ENCODE measurements around the gene CDKAL1. TPM values are rescaled to one million over a fixed set of nuclear protein-coding genes. Genes with fewer than 3 reads are reported as not detected.

CDKAL1 gene
- total RNA-seq, 6 experiments from 2014 or later: 9.2 to 14.3 (median 11.9) TPM

DNA sequence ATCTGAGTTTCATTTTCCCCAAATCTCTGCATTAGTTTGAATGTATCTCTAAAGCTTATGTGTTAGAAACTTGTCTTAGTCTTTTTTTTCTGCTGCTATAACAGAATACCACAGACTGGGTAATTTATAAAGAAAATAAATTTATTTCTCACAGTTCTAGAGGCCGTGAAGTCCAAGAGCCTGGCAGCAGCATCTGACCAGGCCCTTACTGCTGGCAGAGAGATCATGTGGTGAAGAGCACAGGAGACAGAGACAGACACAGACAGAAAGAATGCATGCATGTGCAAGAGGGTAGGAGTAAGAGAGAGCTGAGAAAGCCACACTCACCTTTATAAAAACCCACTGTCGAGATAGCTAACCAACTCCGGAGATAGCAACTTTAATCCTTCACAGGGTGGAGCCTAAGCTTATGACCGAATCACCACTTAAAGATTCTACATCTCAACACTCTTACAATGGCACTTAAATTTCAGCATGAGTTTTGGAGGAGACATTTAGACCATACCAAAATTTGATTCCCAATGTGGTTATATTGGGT lies 646.6 kb downstream of the CDKAL1 start:
- DNase-seq: no peak
- Mint-ChIP-seq H3K27ac (no peak overlapping the region), H3K27me3 (ENCODE audit: insufficient read depth) (no peaks in the 10 kb centered on the region), H3K36me3 (ENCODE audit: low read depth) (no peaks in the 10 kb centered on the region), H3K9me3 (no peaks in the 10 kb centered on the region), H3K4me3 (no peak overlapping the region), H3K4me1 (ENCODE audit: low read depth) (peaks cover 2% of the 10 kb centered on the region)
- TF ChIP-seq, protein P1, sequence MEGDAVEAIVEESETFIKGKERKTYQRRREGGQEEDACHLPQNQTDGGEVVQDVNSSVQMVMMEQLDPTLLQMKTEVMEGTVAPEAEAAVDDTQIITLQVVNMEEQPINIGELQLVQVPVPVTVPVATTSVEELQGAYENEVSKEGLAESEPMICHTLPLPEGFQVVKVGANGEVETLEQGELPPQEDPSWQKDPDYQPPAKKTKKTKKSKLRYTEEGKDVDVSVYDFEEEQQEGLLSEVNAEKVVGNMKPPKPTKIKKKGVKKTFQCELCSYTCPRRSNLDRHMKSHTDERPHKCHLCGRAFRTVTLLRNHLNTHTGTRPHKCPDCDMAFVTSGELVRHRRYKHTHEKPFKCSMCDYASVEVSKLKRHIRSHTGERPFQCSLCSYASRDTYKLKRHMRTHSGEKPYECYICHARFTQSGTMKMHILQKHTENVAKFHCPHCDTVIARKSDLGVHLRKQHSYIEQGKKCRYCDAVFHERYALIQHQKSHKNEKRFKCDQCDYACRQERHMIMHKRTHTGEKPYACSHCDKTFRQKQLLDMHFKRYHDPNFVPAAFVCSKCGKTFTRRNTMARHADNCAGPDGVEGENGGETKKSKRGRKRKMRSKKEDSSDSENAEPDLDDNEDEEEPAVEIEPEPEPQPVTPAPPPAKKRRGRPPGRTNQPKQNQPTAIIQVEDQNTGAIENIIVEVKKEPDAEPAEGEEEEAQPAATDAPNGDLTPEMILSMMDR (IDR thresholded peaks at IDR 0.05): no peak

DNA sequence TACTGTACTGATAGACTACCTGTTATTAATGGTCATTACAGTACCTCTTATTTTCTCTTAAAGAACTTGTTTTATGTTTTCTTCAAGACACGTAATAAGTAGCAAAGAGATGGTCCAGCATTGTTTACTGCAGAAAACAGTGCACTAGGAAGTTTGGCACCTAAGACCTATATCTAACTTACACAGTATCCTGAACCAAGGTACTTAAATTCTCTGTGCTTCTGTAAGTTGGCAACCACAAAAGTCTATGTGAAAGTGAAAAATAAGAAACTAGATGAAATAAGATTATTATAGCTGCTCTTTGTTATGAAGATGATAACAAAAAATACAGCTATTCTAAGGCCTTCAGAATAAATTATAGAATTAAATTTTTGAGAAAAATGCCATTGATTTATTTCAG lies 647.6 kb downstream of the CDKAL1 start:
- H3K27ac Mint-ChIP-seq: no peak overlapping the region
- H3K4me1 Mint-ChIP-seq (ENCODE audit: low read depth): peaks cover 12% of the 10 kb centered on the region
- TF ChIP-seq, protein P1 (IDR thresholded peaks at IDR 0.05): no peak
- H3K36me3 Mint-ChIP-seq (ENCODE audit: low read depth): no peaks in the 10 kb centered on the region
- H3K27me3 Mint-ChIP-seq (ENCODE audit: insufficient read depth): no peaks in the 10 kb centered on the region
- H3K9me3 Mint-ChIP-seq: no peaks in the 10 kb centered on the region
- DNase-seq: no peak
- no peak overlapping the region for H3K4me3 Mint-ChIP-seq

DNA sequence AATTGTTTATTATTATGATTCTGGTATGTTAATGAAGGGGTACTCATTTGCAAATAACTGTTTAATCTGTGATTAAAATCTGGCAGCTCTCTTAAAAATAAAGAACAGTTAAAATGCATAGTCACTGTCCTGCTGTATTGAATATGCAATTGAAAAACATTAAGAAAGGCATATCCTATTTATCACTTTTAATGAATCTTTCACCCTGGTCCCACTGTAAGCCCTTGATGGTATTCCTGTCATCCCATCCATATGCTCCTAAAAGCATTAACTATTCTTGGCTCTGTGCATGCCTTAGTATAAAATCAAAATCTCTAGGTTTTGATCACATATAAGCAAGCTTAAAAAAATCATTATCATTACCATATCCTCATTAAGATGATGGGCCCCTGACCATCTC lies 648.3 kb downstream of the CDKAL1 start:
- Mint-ChIP-seq H3K27me3 (ENCODE audit: insufficient read depth) (no peaks in the 10 kb centered on the region), H3K27ac (no peak overlapping the region), H3K9me3 (no peaks in the 10 kb centered on the region), H3K4me3 (no peak overlapping the region), H3K36me3 (ENCODE audit: low read depth) (no peaks in the 10 kb centered on the region), H3K4me1 (ENCODE audit: low read depth) (peaks cover 13% of the 10 kb centered on the region)
- TF ChIP-seq, protein P1 (IDR thresholded peaks at IDR 0.05): no peak
- DNase-seq: no peak

DNA sequence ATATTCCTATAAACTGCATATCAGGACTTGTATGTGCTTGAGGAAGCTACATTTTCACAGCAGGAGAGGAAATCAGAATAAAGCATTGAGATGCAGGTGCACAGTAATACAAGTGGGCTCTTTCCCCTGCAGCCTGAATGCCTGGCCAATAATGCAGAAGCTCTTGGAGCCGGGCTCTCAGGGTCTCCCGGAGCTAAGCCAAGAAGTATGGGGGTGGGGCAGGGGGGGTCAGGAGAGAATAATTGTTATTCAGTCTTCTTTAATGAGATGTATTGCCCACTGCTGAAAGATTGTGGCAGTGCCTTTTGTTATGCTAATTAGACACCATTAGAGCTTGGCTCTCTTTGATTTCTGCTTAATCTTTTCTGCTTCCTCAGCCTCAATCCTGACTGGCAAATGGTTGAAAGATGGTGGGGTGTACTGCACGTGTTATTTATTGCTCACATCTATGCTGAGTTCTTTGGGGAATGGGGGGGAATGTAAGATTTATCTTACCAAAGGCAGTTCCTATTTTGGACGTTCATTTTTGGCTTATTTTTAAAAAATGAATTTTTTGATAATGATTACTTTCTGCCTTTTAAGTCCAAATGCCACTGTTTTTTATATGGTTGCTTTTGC lies 651.7 kb downstream of the CDKAL1 start:
- Mint-ChIP-seq H3K27ac (no peak overlapping the region; the same call in 1 of the 2 replicates), H3K4me1 (ENCODE audit: low read depth) (peaks cover 22% of the 10 kb centered on the region)

DNA sequence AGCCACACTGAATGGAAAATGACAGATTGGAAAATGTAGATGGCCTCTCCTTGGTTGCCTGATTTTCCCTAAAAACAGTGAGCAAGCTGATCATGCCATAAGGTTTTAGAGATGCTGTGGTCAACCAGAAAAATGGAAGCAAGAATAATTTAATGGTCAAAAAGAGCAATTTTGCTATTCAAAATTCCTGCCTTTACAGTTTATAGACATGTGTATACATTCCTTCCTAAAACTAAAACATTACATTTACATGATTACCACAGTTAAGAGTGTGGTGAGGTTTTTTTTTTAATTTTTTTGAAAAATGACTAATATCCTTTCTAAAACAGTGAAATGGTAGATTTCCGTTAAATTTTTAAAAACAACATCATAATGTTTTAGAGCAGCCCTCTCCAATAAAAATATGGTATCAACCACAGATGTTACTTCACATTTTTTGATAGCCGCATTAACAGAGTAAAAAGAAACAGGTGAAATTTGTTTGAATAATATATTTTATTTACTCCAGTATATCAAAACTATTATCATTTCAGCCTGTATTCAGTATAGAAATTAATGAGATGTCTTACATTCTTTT lies 652.3 kb downstream of the CDKAL1 start:
- H3K36me3 Mint-ChIP-seq (ENCODE audit: low read depth): no peaks in the 10 kb centered on the region
- TF ChIP-seq, protein P1 (IDR thresholded peaks at IDR 0.05): no peak
- H3K4me1 Mint-ChIP-seq (ENCODE audit: low read depth): peaks cover 22% of the 10 kb centered on the region
- H3K9me3 Mint-ChIP-seq: no peaks in the 10 kb centered on the region
- no peak overlapping the region for H3K4me3 Mint-ChIP-seq
- DNase-seq: no peak
- no peaks in the 10 kb centered on the region for H3K27me3 Mint-ChIP-seq (ENCODE audit: insufficient read depth)
- H3K27ac Mint-ChIP-seq: no peak overlapping the region; the same call in 1 of the 2 replicates

More for the DNA sequence above, 651.7 kb downstream of the CDKAL1 start:
- TF ChIP-seq, protein P1 (IDR thresholded peaks at IDR 0.05): no peak
- no peaks in the 10 kb centered on the region for H3K27me3 Mint-ChIP-seq (ENCODE audit: insufficient read depth)
- no peaks in the 10 kb centered on the region for H3K36me3 Mint-ChIP-seq (ENCODE audit: low read depth)
- H3K4me3 Mint-ChIP-seq: no peak overlapping the region
- DNase-seq: no peak
- no peaks in the 10 kb centered on the region for H3K9me3 Mint-ChIP-seq
